ENCODE data around the gene KPNA2.
"Not testable (repeated sequence)": the region's sequence is repeated elsewhere in the genome, so short reads cannot be mapped to it uniquely, and the experiment has no call there.

KPNA2 gene

DNA sequence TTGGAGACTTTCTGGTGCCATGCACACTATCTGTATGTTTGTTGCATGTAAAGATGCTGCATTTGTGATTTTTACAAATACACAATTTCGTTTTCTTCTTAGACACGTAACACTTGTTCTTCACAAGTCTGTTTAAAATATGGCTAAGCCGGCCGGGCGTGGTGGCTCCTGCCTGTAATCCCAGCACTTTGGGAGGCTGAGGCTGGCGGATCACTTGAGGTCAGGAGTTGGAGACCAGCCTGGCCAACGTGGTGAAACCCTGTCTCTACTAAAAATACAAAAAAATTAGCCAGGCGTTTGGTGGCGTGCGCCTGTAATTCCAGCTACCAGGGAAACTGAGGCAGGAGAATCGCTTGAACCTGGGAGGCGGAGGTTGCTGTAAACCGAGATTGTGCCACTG, 14.7 kb upstream of the KPNA2 start:
- not testable (repeated sequence) for DNase-seq

DNA sequence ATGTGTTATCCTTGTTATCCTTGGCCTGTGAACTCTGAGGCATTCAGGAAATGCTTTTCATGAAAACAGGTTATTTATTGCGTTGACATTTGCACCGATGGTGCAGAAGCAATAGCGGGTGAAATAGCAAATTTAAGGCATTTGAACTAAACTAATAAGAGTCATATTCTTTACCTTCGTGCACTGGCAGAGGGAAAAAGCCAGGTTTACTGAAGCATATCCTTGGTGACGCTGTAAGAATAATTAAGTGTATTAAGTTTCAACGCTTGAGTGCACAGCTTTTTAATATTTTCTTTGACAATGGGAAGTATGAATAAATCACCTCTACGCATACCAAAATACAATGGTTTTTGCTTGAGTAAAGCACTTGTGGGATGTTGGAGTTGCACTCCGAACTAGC, 13.6 kb upstream of the KPNA2 start:
- DNase-seq: no peak

DNA sequence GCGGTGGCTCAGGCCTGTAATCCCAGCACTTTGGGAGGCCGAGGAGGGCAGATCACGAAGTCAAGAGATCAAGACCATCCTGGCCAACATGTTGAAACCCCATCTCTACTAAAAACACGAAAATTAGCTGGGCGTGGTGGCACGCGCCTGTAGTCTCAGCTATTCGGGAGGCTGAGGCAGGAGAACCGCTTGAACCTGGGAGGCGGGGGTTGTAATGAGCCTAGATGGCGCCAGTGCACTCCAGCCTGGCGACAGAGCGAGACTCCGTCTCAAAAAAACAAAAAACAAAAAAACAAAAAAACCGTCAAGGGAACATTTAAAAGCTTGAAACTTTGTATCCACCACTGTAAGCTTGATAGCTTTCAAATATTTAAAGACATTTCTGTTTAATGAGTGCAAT, 13.0 kb upstream of the KPNA2 start:
- not testable (repeated sequence) for DNase-seq

DNA sequence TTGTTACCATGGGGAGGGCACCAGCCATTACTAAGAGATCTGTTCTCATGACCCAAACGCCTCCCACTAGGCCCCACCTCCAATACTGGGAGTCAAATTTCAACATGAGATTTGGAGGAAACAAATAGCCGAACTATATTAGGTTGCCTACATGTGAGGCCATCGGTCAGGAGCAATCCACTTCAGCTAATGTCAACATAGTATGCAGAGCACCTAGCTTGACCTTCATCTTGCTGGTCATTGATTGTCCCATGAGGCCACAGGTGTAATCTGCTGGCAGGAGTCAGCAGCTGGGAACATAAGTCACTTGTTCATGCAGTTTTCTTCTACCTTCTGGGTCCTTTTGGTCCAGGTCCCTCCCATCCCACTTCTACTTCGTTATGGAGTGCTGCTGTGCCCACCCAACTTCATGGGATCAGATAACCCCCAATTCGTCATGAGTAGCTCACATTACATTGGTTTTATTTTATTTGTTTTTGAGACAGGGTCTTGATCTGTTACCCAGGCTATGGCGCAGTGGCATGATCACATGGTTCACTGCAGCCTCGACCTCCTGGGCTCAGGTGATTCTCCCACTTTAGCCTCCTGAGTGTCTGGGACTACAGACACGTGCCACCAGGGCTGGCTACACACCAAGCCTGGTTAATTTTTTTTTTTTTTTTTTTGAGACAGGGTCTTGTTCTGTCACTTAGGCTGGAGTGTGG, 5.9 kb upstream of the KPNA2 start:
- no peak for DNase-seq

DNA sequence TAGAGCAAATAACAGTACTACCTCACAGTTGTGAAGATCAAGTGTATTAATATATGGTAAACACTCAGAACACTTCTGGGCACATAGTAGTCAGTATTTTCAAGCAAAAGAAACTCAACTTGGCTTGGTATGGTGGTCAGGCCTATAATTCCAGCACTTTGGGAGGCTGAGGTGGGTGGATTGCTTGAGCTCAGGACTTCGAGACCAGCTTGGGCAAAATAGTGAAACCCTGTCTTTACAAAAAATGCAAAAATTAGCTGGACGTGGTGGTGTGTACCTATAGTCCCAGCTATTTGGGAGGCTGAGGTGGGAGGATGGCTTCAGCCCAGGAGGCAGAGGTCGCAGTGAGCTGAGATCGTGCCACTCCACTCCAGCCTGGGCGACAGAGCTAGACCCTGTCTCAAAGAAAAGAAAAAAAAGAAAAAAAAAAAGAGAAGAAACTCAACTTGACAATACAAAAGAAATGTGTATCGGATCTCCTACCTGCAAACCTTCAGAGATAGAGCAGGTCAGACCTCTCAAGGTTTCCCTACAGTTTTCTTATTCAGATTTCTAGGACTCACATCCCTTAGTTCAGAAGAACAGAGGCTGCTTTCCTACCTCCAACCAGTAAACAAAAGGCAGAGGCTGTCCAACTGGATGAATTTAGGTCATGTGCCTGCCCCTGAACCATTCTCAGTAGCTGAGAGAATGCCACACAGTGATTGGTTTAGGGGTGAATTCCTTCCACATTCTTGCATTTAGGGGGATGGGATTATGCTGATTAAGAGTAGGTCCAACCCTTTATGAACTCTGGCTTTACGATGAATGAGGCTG, 1.7 kb upstream of the KPNA2 start:
- DNase-seq: no peak

DNA sequence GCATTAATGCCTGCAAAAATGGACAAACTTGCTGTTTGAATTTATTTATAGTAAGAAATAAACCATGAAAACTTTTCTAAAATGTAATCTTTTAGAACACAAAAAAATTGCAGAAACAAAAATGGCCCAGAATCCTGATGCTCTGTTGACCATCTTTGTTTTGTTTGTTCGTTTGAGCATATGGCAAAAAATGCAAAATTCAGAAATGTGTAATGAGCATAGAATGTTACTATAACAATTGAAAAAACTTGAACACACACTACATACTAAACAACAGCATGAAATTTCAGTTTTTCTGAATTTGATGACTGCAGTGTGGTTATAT, 1.1 kb upstream of the KPNA2 start:
- DNase-seq: no peak

DNA sequence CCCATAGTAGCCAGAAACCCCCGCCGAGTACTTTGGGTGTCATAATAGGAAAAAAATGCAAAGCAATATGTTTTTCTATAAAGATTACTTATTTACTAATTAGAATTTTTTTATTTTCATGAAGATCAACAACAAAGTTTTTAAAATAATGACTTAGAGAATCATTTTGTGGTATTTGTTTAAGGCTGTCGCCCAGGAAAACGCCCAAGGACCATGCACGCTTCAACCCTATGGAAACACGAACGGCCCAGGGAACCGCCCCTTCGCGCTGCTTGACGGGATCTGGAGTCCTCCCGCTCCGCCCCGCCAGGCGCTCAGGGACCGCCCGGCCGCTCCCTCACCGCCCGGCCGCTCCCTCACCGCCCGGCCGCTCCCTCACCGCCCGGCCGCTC, 408 bp upstream of the KPNA2 start:
- peak; percentile 99 for DNase-seq

DNA sequence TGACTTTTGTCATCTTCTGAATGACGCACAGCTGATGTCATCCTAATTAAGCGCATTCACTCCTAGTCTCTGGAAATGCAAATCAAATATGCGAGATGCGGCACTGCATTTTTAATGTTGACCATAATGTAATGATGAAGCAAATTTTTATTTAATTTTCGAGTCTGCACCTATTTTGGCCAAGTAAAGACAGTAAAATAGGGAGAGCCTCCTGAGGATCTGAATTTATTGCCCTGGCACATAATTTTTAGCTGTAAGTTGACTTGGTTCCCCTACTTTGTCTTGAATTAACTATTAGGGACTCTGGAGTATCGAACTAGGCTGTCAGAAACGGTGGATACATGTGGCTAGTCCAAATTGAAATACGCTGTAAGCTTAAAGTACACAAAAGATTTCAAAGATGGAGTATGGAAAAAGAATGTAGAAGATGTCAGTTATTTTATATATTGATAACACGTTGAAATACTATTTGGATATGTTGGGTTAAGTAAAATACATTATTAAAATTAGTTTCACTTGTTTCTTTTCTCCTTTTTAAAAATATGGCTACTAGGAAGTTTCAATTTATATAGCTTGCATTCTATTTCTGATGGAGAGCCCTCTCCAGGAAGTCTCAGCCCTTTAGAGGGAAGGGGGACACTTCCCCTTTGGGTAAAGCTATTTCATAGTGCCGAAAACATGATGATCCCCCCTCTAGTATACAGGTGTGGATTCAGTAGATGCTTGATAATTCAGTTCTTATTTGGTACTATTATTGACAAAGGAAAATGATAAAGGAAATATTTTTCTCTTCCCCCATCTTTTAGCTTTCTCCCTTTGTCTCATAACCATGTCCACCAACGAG, 991 bp downstream of the KPNA2 start:
- no peak for DNase-seq

DNA sequence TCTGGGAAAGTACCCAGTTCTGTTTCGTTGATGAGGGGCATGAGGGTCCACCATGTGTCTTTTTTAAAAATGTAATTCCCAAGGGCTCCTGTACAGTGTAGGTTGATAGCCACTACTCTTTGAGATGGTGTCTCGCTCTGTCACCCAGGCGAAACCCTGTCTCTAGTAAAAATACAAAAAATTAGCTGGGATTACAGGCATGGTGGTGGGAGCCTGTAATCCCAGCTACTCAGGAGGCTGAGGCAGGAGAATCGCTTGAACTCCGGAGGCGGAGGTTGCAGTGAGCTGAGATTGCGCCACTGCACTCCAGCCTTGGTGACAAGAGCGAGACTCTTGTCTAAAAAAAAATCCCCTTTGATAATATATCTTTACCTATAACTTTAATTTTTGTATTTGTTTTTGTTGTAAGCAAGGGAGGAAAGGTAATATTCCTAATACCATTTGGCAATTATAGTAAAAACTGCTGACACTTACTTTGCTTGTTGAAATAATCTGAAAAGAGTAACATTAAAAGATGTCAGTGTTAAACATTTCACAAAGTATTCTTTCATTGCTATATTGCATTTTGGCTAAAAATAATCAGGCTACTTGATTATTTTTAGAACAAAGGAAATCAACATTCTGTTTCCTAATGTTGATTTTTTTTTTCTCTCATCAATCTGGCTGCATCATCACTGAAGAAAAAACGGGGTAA, 11.8 kb downstream of the KPNA2 start:
- no peak for DNase-seq

DNA sequence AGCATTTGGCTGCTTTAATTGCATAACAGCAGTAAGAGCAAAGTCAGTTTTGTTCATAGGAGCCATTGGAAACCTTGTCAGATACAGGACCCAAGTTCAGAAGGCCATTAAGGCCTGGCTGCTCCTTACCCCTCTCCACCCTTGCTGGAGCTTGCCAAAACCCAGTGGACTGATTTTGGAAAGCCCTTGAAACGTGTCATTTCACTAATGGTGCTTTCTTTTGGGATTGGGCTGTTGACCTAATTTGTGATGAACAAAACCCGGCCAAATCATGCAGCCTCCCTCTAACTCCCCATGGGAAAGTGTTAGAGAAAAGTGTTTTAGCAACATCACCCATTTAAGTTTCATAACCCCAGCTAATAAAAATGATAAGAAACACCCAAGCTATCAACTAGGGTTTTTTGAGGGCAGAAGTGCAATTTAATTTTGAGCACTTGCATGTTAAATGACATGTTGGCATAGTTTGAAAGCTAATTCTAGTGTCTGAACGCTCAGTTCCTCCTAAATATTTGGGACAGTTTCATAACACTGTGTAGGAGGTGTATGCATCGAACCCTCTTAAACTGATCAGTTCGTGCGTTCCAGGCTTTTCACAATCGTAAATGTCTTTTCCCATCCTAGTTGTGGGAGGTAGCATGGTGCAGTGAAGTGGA, 12.5 kb downstream of the KPNA2 start:
- DNase-seq: not testable (repeated sequence)

DNA sequence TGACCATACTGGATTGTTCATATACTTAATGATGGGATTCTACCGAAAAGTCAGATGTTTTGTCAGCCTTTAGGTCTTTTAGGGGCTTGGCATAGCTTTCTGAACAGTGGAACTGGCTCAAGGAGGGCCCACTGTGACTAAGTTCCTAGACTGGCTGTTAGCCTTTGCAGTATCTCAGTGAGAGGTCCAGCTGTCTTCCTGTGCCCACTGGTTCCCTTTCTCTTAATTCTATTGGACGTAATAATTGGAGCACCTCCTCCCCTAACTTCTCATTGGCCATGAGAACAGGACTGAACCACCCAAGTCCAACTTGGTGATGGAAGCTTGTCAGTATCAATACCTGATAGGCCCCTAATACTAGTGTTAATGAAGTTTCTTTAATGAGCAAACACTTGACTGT, 13.5 kb downstream of the KPNA2 start:
- DNase-seq: no peak

DNA sequence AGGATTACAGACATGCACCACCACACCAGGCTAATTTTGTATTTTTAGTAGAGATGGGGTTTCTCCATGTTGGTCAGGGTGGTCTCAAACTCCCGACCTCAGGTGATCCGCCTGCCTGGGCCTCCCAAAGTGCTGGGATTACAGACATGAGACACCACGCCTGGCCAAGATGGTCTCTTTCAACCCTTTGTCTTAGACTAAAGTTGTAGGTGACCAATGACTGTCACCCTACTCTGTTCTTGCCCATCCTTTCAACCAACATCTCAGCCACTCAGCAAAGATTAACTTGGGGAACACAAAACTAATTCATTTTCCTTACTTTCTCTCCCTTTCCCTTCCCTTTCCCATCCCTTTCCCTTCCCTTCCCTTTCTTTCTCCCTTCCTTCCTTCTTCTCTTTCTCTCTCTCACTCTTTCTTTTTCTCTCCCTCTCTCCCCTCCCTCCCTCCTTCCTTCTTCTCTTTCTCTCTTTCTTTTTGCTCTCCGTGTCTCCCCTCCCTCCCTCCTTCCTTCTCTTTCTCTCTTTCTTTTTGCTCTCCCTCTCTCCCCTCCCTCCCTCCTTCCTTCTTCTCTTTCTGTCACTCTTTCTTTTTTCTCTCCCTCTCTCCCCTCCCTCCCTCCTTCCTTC, 14.4 kb downstream of the KPNA2 start:
- not testable (repeated sequence) for DNase-seq

DNA sequence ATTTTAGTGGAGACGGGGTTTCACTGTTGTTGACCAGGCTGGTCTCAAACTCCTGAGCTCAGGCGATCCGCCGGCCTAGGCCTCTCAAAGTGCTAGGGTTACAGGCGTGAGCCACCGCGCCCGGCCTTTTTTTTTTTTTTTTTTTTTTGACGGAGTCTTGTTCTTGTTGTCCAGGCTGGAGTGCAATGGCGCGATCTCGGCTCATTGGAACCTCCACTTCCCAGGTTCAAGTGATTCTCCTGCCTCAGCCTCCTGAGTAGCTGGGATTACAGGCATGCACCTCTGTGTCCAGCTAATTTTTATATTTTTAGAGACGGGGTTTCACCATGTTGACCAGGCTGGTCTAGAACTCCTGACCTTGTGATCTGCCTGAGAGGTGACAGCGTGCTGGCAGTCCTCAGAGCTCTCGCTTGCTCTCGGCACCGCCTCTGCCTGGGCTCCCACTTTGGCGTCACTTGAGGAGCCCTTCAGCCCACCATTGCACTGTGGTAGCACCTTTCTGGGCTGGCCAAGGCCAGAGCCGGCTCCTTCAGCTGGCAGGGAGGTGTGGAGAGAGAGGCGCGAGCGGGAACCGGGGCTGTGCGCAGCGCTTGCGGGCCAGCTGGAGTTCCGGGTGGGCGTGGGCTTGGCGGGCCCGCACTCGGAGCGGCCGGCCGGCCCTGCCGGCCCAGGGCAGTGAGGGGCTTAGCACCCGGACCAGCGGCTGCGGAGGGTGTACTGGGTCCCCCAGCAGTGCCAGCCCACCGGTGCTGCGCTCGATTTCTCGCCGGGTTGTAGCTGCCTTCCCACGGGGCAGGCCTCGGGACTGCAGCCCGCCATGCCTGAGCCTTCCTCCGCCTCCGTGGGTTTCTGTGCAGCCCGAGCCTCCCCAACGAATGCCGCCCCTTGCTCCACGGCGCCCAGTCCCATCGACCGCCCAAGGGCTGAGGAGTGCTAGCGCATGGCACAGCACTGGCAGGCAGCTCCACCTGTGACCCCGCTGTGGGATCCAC, 16.1 kb downstream of the KPNA2 start:
- not testable (repeated sequence) for DNase-seq

DNA sequence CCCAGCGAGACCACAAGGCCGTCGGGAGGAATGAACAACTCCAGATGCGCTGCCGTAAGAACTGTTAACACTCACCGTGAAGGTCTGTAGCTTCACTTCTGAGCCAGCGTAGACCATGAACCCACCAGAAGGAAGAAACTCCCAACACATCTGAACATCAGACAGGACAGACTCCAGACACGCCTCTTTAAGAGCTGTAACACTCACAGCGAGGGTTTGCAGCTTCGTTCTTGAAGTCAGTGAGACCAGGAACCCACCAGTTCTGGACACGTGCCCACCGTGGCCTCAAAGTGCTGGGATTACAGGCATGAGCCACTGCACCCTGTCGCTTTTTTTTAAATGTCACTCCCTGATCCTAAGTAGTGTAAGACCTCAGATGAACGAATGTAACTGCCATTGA, 17.3 kb downstream of the KPNA2 start:
- no peak for DNase-seq

DNA sequence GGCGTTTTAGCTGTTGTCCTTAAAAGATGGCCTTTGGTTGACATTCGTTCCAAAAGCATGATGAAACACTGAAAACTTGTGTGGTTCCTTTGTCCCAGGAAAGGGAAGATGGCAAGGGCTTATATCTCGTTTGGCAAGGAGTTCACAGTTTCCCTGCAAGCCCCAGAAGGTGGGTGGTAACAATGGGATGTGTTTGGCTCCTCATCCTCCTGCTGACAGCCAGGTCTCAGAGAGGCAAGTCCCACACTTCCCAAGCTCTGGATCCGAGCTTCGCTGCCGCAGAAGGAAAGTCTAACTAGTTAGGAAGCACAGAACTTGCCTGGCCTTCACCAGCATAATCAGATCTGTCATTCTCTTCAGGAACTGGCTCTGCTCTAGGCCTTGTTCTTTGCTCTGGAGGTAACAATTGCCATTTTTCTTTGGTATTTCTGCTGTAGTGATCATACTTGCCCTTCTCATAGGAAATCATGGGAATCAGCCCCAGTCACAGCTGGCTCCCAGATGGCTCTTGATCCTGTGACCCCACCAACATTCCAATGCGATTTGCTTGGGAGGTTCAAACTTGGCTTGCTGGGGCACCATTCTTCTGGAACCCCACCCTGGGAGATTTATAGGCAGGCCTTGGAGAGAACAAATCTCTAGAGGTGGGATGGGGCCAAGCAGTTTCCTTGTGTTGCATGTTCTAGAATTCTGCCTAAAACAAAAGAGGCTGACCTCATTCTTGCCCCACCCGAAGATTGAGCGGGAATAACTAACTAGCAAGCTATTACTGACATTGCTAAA, 17.9 kb downstream of the KPNA2 start:
- no peak for DNase-seq

DNA sequence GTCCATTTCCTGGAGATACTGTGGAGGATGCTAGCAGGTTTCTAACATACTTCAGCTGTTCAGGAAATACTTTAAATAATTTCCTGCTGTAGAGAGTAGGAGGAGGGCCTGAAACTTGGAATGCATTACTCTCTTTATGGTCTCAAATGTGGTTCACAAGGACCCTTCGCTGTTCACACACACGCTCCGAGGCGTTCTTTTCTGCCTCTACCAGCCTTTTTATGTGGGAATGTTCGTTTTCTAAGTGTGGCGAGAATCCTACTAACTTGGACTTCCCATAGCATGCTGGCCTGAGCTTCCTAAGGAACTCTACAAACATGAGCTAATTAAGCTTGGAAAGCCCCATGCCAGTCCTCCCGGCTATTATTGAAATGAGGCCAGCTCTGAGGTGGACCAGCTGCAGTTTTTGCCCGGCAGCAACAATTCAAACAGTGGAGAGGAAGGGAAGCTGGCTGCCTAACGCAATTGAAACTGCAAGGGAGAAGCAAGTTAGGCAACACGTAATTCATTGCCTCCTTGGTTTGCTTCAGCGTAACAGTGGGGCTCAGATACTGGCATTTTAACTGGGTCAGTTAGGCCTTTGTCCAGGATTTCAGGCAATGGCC, 18.9 kb downstream of the KPNA2 start:
- no peak for DNase-seq

DNA sequence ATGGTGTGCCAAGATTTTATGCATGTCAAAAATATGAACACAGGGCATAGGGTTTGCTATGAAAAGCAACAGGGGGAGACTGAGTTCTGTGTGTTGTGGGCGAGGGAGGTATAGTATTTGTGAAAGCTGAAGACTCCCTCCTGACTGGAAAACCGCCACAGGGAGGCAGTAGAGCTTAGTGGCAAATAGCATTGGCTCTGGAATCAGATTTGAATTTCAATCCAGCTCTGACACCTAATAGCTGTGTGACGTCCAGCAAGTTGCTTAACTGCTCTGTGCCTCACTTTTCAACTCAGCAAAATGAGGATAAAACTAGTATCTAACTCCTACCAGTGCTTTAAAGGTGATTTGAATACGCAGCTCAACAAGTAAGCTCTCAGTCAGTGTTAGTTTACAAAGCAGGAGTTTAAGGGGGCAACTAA, 22.0 kb downstream of the KPNA2 start:
- no peak for DNase-seq

DNA sequence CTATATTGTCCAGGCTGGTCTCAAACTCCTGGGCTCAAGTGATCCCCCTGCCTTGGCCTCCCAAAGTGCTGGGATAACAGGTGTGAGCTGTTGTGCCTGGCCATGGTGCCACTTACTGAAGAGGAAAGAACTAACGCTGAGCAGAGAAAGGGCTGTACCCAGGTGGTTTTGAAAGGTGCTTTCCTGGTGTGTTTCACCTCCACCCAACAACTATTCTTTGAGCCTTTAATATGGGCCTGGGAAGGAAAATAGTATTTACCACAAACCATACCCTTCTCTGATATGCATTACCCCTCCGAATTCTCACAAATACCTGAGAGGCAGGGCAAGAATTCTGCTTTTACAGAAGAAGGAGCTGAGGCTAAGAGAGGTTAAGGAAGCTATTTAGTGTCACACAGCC, 24.8 kb downstream of the KPNA2 start:
- DNase-seq: no peak

DNA sequence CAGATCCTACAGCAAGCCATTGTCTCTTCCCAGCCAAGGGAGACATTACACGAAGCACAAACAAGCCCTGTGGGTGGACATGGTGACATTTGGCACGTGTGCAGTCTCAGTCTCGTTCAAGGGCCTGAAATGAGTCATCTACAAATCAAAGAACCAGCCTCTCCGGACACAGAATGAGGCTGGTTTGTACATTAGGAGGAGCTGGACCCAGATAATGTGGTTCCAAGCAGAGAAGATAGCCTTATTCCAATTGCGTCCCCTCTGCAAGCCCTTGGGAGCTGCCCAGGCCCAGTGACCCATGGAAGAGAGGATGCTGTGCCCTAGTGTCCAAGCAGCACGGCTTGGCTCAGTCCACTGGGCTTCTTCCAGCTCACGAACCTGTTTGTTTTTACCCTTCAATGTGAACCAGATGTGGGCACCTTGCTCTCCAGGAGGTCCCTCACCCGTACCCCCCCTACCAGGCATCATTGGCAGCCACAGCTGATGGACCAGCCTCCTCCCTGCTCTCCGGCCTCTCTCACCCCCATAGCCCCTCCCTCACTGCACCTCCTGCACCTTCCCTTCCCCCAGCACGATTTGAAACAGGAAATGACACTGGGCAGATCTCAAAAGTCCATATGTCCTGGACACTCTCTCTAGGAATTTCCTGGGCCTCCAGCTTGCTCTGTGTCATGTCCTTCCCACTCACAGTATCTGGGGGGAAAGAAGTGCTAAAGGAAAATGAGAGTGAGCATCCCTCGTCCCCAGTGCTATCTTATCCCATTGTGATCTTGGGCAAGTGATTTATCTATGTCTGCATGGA, 26.2 kb downstream of the KPNA2 start:
- no peak for DNase-seq
